Nephron (organoid): ENCODE data around the gene CHRM4.
A peak's percentile ranks its signal among the peaks of the same experiment; 100 is the strongest.

Experiments used
- H3K27ac Mint-ChIP-seq, 3 experiments: 2 replicates each; pipeline ENCODE4 v1.8.0; 2020; ENCODE audit warnings: mixed read lengths in 3 of 3, mild to moderate bottlenecking in 2 of 3, moderate library complexity in 1 of 3
- H3K27me3 Mint-ChIP-seq: 2 replicates; pipeline ENCODE4 v1.8.0; 2021; ENCODE audit warnings: low read depth, mild to moderate bottlenecking, moderate library complexity, mixed read lengths
- H3K36me3 Mint-ChIP-seq: 2 replicates; pipeline ENCODE4 v1.8.0; 2020; ENCODE audit warnings: low read depth, mixed read lengths
- H3K4me1 Mint-ChIP-seq: 2 replicates; pipeline ENCODE4 v1.8.0; 2020; ENCODE audit warnings: mixed read lengths
- H3K4me3 Mint-ChIP-seq, 3 experiments: 2 replicates each; pipeline ENCODE4 v1.8.0; 2020; ENCODE audit warnings: mild to moderate bottlenecking in 3 of 3, mixed read lengths in 3 of 3, moderate library complexity in 2 of 3
- H3K9me3 Mint-ChIP-seq: 2 replicates; pipeline ENCODE4 v1.8.0; 2020; ENCODE audit warnings: mixed read lengths
- TF ChIP-seq, protein P1 (sequence below), 3 experiments: fragments of 200-600 bp; sonication (generic); IDR thresholded peaks; one replicate each; pipeline ENCODE4 v1.5.0; 2021; ENCODE audit warnings: antibody characterized with exemption in 3 of 3; ENCODE audit not compliant: unreplicated experiment in 3 of 3

Gene CHRM4

DNA sequence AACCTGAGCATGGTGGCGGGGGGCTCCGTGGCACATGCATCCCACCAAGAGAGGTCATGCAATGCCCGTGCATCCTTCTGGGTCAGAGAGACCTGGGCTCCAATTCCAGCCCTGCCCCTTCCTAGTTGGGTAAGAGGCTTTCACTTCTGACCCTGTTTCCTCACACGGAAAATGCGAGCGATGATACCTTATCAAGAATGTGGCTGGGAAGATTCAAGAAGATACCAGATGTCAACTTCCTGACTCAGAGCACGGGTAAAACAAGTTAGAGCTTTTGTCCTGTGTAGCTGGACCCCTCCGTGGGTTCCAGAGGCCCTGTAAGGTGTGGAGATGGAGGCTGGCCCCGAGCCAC is 53.0 kb downstream of the CHRM4 start:
- Mint-ChIP-seq H3K4me1 (peaks cover 50% of the 10 kb centered on the region), H3K4me3 (peak overlapping the region; percentile 4 to 62 (median 21)), H3K27me3 (peaks cover 31% of the 10 kb centered on the region), H3K36me3 (no peaks in the 10 kb centered on the region), H3K27ac (peak overlapping the region; percentile 42 to 65 (median 64)), H3K9me3 (no peaks in the 10 kb centered on the region)
- TF ChIP-seq, protein P1, sequence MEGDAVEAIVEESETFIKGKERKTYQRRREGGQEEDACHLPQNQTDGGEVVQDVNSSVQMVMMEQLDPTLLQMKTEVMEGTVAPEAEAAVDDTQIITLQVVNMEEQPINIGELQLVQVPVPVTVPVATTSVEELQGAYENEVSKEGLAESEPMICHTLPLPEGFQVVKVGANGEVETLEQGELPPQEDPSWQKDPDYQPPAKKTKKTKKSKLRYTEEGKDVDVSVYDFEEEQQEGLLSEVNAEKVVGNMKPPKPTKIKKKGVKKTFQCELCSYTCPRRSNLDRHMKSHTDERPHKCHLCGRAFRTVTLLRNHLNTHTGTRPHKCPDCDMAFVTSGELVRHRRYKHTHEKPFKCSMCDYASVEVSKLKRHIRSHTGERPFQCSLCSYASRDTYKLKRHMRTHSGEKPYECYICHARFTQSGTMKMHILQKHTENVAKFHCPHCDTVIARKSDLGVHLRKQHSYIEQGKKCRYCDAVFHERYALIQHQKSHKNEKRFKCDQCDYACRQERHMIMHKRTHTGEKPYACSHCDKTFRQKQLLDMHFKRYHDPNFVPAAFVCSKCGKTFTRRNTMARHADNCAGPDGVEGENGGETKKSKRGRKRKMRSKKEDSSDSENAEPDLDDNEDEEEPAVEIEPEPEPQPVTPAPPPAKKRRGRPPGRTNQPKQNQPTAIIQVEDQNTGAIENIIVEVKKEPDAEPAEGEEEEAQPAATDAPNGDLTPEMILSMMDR (IDR thresholded peaks at IDR 0.05; ENCODE audit: unreplicated experiment in 3 of 3): no peak

DNA sequence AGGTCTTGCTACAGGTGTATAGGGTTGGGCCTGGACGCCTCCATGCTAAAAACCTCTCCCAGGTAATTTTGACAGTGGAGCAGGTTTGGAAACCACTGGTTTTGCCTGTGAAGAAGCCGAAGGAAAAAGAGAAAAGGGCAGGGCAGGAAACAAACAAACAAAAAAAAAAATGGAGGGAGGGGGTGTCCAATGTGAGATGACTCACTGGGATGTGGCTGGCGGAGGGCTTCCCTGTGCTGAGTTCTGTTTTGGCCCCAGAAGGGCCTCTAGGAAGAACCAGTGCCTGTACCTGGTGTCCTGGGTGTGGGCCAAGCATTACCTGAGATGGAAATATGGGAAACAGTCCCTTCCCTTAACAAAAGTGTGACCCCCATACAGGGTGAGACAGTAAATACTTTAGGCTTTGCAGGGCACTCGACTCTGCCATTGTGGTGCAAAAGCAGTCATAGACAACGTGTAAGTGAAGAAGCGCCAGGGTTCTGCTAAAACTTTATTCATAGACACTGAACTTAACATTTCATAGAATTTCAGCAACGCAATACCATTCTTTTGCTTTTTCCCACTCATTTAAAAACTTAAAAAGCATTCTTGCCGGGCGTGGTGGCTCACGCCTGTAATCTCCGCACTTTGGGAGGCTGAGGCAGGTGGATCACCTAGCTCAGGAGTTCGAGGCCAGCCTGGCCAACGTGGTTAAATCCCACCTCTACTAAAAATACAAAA is 53.8 kb downstream of the CHRM4 start:
- Mint-ChIP-seq H3K4me3 (peak overlapping the region in 1 of 3 experiments; percentile 15), H3K27ac (no peak overlapping the region), H3K9me3 (no peaks in the 10 kb centered on the region), H3K27me3 (peaks cover 35% of the 10 kb centered on the region), H3K4me1 (peaks cover 43% of the 10 kb centered on the region), H3K36me3 (no peaks in the 10 kb centered on the region)
- TF ChIP-seq, protein P1 (IDR thresholded peaks at IDR 0.05; ENCODE audit: unreplicated experiment in 3 of 3): no peak

DNA sequence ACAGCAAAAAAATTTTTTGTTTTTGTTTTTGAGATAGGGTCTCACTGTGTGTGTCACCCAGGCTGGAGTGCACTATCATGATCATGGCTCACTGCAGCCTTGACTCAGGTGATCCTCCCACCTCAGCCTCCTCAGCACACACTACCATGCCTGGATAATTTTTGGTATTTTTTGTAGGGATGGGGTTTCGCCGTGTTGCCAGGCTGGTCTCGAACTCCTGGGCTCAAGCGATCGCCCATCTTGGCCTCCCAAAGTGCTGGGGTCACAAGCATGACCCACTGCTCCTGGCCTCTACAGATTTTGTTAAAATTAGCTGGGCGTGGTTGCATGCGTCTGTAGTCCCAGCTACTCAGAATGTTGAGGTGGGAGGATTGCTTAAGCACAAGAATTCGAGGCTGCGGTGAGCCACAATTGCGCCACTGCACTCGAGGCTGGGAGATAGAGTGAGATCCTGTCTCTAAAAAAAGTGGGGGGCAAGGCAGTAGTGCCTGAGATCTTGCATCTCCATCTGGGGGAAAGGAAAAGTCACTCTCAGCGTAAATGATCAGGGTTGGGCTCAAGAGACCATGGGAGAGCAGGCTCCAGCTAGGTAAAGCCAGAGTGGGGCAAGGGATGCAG is 54.9 kb downstream of the CHRM4 start:
- peaks cover 36% of the 10 kb centered on the region for H3K4me1 Mint-ChIP-seq
- no peak overlapping the region for H3K4me3 Mint-ChIP-seq
- H3K27ac Mint-ChIP-seq: no peak overlapping the region
- no peaks in the 10 kb centered on the region for H3K36me3 Mint-ChIP-seq
- H3K9me3 Mint-ChIP-seq: no peaks in the 10 kb centered on the region
- TF ChIP-seq, protein P1 (IDR thresholded peaks at IDR 0.05; ENCODE audit: unreplicated experiment in 3 of 3): no peak
- H3K27me3 Mint-ChIP-seq: peaks cover 43% of the 10 kb centered on the region

DNA sequence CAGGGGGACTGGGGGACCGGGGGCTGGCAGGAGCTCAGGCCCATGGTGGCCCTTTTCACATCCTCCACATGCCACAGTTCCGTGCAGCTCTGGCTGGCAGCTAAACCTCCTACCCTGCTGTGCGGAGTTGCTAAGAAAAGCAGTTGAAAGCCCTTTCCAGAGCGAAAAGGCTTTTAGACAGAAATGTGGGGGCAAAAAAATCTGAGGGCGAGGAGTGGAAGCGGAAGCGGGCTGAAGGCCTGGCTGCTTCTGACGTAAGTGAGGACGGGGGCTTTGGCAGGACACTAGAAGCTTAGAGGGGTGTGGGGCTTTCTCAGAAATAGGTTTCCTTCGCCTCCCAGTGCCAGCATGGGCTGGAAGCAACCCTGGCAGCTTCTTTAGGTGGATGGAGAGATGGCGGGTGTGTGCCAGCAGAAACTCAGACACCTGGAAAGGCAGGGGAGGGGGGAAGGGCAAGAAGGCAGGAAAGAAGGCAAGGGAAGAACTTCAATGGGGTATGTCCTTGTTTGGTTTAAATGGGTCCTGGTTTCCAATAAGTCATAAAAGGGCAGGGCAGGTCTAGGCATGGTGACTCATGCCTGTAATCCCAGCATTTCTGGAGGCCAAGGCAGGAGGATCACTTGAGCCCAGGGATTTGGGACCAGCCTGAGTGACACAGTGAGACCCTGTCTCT is 55.5 kb downstream of the CHRM4 start:
- Mint-ChIP-seq H3K4me3 (peak overlapping the region in 1 of 3 experiments; percentile 5), H3K36me3 (no peaks in the 10 kb centered on the region), H3K9me3 (no peaks in the 10 kb centered on the region), H3K4me1 (peaks cover 36% of the 10 kb centered on the region), H3K27me3 (peaks cover 50% of the 10 kb centered on the region), H3K27ac (peak overlapping the region in 2 of 3 experiments; percentile 40 to 44)
- TF ChIP-seq, protein P1 (IDR thresholded peaks at IDR 0.05; ENCODE audit: unreplicated experiment in 3 of 3): no peak

DNA sequence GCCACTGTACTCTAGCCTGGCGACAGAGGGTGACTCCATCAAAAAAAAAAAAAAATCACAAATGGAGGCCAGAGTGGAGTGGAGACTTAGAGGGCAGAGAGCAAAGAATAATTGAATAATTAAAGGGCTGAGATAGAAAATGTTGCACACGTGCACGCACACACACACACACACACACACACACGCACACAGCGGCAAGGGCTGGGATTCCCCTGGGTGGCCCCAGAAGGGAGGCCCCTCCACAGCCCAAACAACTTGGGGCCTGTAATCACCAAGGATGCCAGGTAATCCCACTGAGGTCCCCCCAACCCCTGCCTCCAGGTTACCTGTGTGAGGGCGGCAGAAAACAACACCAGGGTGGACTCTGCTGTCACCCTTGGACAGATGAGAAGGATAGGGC is 56.3 kb downstream of the CHRM4 start:
- peaks cover 42% of the 10 kb centered on the region for H3K4me1 Mint-ChIP-seq
- no peaks in the 10 kb centered on the region for H3K9me3 Mint-ChIP-seq
- no peak overlapping the region for H3K27ac Mint-ChIP-seq

More for the DNA sequence above, 56.3 kb downstream of the CHRM4 start:
- H3K27me3 Mint-ChIP-seq: peaks cover 55% of the 10 kb centered on the region
- no peaks in the 10 kb centered on the region for H3K36me3 Mint-ChIP-seq
- no peak overlapping the region for H3K4me3 Mint-ChIP-seq
- TF ChIP-seq, protein P1 (IDR thresholded peaks at IDR 0.05; ENCODE audit: unreplicated experiment in 3 of 3): no peak
